DMS153 treated with DMSO at 0.1 percent for 48 hours (cell line): ENCODE data around the gene NAP1L1.
"Not testable (repeated sequence)": the region's sequence is repeated elsewhere in the genome, so short reads cannot be mapped to it uniquely, and the experiment has no call there.

ENCODE experiments used
- DNase-seq: peaks from one replicate; lab custom pipeline; 2025; ENCODE audit not compliant: unreplicated experiment; lab: John Stamatoyannopoulos, UW

NAP1L1 gene

DNA sequence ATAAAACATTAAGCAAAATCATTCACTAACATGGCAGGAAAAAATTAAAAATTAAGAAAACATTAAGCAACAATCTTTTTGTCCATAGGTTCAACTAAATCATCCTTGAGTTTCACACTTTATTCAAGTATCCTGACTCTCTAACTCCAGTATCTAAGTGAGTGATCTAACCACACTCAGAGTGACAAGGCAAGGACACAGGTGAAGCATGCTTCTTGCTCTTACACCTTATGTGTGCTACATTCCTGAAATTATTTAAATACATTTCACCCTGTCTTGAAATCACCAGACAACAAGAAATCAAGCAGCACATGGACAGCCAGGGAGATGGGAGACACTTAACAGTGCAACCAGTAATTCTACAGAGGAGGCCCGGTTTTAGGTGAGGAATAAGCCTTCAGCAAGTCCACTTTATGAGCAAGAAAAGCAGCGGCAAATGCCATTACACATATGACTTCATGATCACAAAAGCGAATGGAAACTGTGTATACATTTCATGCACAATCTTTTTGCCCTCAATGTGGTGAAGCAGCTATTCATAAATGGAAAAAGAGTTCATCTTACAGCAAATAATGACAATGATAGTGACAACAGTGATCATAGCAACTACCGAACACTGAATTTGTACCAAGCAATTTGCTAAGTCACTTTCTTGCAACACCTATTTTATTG lies 90.3 kb downstream of the NAP1L1 start:
- DNase-seq, result no peak

DNA sequence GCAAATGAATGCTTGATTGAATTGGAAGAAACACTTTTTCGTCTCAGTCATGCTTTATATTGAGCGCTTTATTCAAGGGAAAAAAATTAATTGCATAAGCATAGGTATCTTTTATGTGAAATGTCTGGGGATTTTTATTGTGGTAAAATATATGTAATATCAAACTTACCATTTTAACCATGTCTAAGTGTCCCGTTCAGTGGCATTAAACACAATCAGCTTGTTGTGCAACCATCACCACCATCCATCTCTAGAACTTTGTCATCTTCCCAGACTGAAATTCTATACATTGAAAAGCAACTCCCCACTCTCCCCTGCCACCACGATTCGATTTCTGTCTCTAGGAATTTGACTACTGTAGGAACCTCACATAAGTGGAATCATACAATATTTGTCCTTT lies 92.7 kb downstream of the NAP1L1 start:
- no peak for DNase-seq

DNA sequence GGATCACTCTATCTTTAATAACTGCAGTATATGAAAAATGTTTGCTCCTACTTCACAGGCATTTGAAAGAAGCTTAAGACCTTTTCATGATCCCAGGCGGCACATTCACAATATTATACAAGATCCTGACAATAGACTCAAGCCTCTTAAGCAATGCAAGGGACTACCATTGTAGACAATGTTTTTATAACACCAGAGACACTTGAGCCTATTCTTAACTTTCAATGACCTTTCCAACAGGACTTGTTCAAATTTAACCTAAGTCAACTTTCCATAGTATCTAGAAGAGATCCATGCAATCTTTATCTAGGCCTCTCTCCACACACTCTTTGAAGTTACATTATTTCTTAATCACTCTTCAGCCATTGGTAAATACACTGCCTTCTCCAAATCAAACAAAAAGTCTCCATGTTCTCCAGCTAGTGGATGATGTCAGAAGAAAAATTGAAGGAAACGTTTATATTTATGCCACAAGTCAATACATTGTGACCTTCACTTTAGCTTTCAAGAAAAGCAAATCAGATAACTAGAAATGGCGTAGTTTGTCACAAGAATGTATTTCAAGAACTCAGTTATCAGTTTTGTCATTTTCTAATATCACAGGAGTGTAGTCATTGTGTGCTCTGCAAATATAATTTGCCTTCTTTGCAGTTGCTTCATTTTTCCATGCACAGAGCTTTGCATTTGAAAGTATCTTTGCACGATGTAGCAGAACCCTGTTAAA lies 94.1 kb downstream of the NAP1L1 start:
- DNase-seq, result no peak

DNA sequence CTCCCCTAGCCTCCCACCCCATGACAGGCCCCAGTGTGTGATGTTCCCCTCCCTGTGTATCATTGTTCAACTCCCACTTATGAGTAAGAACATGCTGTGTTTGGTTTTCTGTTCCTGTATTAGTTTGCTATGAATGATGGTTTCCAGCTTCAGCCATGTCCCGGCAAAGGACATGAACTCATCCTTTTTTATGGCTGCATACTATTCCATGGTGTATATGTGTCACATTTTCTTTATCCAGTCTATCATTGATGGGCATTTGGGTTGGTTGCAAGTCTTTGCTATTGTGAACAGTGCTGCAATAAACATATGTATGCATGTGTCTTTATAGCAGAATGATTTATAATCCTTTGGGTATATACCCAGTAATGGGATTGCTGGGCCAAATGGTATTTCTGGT lies 96.8 kb downstream of the NAP1L1 start:
- DNase-seq, result not testable (repeated sequence)
